G401.6 (cell line): ENCODE data around the gene PTX4.

Experiments used
- FAIRE-seq: peaks from 2 replicates; lab custom pipeline; 2012; peaks lifted over from hg19 to GRCh38; lab: Jason Lieb, UNC

PTX4 gene

DNA sequence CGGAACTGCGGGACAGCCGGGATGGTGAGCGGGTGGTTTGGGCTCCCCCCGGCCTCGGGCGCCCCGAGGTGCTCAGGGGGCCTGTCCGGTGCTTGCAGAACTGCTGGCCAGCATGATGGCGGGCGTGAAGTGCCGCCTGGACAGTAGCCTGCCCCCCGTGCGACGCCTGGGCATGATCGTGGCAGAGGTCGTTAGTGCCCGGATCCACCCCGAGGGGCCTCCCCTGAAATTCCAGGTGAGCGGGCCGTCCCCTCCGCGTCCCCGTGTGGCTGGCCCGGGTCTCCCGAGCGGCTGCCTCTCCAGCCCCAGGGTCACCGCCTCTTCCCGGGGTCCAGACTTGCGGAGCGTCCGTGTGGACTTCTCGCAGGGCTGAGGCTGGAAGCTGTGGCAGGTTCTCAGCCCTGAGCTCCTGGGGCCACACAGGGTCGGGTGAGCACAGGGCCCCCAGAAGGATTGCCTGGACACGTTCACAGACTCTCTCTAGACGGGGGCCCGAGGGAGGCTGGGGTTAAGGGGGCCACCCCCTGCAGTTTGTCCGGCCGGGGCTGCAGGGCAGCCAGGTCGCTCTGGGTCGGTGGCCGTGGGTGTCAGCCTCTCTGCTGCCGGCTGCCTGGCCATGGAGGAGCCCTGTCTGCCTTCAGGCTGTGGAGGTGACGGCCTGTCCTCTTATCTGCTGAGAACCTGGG, 11.9 kb upstream of the PTX4 start:
- no peak for FAIRE-seq

DNA sequence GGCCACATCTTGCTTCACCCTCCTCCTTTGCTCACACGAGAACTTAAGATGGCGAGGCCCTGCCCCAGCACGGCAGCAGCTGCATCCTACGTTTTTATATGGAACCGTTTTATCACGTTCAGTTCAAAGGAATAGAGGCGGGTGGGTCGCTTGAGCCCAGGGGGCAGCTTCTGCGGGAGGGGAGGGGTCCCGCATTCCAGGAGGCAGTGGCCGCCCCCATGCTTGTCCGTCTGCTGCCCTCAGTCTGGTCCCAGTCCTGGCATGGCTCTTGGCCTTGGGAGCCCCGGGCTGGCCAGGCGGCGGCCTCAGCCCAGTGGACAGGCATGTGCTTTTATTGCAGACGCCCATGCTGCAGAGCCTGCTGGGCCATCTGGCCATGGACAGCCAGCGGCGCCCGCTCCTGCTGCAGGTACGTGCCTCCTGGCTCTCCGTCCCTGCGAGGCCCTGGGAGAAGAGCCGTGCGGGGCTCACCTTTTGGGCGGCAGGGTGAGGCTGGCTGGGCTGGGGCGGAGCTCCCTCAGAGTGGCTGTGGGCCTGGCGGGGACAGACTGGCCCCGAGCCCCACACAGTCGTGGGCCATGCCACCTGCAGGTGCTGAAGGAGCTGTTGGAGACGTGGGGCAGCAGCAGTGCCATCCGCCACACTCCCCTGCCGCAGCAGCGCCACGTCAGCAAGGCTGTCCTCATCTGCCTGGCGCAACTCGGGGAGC, 11.2 kb upstream of the PTX4 start:
- FAIRE-seq: no peak

DNA sequence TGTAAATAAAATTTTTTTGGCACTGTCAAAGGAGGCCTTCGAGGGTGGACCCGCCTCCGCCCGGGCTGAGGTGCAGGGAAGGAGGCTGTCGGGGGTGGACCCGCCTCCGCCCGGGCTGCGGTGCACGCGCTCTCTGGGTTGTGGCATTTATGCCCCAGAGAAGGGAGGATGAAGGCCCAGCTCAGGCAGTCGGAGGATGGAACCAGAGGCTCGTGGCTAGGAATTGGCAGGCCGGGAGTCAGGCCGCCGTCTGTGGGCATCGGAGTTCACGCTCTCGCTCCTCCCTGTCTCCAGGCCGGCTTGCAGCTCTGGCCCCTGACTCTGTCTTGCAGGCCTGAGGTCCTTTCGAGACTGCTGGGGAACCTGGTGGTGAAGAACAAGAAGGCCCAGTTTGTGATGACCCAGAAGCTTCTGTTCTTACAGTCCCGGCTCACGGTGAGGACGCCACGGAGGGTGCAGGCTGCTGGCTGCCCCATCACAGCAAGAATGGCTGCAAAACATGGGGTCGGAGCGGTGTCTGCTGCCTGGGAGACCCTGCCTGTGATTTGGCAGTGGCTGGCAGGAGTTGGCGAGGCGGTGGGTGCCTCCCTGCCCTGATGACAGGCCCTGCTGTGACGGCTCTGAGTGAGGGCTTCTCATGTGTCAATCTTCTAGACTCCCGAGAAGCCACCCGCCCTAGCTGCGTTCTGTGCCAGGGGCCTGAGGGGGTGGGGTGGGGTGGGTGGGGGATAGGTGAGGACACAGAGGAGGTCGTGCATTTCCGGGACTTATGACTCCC, 10.3 kb upstream of the PTX4 start:
- no peak for FAIRE-seq

DNA sequence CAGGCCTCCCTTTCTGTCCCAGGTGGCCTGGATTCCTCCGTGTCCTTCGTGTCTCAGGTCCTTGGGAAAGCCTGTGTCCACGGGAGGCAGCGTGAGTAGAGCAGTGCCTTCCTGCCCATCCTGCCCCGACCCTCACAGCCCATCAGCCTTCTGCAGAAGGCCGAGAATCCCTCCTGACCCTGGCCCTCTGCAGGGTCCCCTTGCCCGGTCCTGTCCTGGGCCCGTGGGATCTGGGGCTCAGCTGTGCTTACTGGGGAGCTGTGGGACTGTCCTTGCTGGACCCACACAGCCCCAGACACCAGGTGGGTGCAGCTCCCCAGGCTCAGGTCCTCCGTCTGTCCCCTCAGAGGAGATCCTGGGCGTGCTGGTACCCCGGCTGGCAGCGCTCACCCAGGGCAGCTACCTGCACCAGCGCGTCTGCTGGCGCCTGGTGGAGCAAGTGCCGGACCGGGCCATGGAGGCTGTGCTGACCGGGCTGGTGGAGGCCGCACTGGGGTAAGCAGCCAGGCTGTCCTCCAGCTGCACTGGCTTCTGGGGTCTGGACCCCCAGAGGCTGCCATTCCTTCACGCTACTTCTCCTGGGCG, 8.4 kb upstream of the PTX4 start:
- FAIRE-seq: no peak

DNA sequence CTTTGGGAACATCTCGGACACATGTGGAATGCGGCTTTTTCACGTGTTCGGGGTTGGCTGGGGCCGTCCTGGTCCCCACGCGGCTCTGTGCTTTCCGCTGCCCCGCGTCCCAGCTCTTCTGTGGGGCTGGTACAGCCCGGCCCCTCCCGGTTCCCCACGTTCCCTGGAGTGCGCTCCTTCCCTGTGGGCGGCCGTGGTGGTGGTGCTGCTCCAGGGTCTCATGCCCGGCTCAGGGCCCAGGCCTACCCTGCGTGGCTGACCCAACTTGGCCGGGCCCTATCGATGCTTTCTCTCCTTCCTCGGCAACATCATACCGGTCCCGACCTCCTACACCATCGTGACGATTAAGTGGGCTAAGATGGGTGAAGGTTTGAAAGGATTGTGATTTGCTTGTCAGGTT, 7.7 kb upstream of the PTX4 start:
- no peak for FAIRE-seq

DNA sequence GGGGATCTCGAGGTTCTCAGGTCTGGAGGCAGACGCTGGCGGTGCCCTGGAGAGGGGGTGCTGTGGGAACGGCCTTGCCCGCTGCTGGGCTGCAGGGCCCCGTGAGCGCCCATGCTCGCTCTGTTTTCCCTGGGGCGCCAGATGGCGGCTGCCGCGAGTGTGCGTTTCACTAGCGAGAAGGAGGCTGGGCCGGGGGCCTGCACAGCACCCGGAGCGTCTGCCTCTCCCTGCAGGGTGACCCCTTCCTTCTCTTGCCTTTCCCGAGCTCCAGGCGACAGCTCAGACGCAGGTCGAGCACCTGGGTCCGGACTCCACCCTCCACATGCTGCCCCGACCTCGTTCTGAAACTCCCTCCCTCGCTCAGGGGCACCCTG, 7.1 kb upstream of the PTX4 start:
- no peak for FAIRE-seq

DNA sequence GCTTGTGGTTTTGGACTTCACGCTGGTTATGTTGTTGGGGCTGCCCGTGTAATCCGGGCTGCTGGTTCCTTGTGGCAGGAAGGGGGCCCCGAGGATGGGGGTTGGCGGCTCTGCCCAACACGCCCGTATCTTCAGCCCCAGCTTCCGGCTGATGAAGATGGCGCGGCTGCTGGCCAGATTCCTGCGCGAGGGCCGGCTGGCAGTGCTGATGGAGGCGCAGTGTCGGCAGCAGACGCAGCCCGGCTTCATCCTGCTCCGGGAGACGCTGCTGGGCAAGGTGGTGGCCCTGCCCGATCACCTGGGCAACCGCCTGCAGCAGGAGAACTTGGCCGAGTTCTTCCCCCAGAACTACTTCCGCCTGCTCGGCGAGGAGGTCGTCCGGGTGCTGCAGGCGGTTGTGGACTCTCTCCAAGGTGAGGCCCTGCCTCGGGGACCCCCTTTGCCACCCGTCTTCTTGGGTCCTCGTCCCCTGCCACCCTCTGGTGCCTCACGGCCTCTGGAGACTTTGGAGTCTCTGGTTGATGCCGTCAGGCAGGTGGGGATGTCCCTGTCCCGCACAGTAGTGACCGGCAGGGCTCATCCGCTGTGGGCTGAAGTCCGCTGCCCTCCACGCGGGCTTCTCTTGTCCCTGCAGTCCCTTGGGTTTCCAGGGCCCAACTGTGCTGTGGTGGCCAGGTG, 6.6 kb upstream of the PTX4 start:
- FAIRE-seq: no peak

DNA sequence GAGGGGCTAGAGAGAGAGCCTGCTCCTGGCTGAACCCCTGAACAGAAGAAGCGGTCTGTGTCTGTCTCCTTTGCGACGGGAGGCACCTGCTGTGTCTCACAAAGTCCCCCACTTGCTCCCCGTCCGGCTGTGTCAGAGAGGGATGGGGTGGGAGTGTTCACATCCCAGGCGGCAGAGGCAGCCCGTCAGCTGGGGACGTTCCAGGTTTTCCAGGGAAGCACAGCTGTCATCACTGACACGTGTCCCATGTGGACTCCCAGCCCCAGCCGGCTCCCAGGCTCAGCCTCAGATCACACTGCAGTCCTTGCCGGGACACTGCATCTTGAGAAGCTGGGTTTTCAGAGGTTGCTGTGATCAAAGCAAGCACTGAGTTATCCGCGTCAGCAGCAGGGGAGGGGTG, 6.0 kb upstream of the PTX4 start:
- no peak for FAIRE-seq

DNA sequence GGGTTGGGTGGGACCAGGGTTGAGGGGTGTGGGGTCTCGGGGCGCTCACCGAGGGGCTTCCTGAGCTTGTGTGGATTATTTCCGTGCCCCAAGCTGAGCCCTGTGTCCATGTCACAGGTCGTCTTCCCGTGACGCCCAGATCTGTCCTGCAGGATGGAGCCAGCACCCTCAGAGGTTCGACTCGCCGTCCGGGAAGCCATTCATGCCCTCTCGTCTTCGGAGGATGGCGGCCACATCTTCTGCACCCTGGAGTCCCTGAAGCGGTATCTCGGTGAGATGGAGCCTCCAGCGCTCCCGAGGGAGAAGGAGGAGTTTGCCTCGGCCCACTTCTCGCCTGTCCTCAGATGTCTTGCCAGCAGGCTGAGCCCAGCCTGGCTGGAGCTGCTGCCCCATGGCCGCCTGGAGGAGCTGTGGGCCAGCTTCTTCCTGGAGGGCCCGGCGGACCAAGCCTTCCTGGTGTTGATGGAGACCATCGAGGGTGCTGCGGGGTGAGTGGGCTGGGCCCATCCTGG, 5.4 kb upstream of the PTX4 start:
- no peak for FAIRE-seq

DNA sequence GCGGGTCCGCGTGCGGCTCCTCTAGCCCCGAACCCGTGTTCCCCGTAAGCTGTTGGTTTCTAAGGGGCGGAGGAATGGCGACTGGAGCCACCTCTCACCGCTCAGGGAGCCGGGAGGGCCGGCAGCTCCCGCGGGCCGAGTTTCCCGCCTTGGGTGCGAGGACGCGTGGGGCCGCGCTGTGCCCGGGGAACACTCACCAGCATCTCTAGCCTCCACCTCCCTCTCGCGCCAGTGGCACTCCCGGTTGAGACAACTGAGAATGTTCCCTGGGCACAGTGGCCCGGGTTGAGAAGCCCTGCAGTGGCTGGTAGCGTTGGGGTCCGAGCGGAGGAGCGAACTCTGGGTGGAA, 5.0 kb upstream of the PTX4 start:
- FAIRE-seq: no peak

DNA sequence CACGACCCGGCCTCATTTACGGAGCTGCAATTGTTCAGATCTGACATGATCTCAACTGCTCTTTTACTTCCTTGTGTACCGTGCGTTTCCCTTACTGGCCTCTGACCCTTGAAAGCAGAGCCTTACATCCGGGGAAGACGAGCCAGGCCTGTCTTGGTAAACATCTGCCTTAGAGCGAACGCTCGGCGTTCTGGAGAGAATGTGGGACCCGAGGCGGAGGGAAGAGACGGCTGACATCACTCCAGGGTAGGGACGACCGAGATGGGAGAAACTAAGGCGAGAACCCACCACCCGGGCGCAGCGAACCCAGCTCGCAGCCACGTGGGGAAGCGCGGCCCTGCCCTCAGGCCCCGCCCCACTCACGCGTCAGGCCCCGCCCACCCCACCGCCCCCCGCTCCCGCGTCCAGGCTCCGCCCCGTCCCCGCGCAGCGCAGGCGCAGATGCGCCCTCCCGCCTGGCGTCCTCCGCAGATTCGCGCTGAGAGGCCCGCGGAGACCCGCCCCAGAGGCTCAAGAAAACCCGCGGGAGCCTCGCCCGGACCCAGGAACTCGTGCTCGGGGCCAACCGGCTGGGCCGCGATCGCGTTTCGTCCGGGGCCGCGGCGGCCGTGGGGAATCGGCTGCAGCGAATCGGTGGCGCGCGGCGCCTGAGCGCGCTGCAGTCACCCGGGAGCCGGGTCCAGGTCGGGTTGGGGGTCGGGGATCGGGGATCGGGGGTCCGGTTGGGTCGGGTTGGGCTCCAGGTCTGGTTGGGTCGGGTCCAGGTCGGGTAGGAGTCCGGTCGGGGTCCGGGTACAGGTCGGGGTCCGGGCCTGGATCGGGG, 4.4 kb upstream of the PTX4 start, which contains the start of gene TELO2:
TELO2 (plus strand) TSS at position 438 of the 823 bp plus-strand sequence. CDS start 922 bp downstream, outside the sequence.
- FAIRE-seq: no peak

DNA sequence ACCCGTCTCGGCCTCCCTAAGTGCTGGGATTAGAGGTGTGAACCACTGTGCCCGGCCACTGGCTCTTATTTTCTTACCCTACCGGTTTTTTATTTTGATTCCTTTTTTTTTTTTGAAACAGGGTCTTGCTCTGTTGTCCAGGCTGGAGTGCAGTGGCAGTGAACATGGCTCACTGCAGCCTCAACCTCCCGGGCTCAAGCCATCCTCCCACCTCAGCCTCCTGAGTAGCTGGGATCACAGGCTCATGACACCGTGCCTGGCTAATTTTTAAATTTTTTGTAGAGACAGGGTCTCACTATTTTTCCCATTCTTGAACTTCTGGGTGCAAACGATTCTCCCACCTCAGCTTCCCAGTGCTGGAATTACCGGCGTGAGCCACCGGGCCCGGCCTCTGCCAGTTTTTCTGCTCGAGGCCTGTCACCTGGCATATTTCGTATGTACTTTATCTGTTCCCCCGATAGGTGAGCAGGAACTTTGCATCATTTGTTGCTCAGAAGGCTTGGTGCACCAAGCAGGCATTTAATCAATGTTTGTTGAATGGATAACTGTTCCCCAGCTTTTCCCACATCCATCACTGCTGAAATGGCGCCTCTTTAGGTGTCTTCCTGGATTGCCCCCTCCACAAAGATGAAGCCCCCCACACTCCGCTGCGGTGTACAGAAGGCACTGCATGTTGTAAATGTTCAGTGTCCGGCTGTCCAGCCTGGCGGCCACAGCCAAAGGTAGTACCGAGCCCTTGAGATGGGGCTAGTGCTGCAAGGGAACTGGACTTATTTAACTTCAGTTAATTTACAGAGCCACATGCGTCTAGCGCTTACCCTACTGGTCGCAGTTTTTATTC, 3.6 kb upstream of the PTX4 start:
- FAIRE-seq: no peak

DNA sequence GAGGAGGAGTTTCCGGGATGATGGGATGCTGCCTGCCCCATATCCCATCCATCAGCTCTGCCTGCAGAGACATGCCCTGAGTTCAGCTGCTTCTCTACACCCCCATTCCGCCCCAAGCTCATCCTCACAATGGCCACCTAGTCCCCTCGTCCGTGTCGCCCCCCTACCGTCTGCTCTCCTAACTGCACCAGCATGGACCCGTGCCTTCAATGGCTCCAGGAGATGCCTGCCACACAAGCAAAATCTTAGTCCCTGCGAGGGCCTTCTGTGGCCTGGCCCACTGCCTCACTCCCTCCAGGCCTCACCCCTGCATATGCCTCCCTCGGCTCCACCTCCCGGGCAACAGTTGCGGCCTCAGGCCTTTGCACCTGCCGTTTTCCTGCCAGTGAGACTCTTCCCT, 2.6 kb upstream of the PTX4 start:
- FAIRE-seq: no peak

DNA sequence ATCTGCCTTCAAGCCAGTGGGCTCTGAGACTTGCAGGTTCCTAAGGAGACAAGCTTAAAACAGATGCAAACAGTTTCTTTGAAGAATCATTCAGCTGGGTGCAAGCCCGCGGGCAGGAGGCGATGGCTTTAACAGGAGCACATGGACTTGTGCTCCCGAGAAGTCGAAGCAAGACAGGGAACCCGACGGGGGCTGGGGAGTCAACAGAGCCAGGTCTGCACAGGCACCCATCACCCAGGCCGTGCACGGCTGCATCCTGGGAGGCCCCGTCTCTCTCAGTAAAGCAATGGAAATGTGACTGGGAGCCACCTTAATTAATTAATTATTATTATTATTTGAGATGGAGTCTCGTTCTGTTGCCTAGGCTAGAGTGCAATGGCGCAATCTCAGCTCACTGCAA, 333 bp upstream of the PTX4 start:
- FAIRE-seq: no peak

DNA sequence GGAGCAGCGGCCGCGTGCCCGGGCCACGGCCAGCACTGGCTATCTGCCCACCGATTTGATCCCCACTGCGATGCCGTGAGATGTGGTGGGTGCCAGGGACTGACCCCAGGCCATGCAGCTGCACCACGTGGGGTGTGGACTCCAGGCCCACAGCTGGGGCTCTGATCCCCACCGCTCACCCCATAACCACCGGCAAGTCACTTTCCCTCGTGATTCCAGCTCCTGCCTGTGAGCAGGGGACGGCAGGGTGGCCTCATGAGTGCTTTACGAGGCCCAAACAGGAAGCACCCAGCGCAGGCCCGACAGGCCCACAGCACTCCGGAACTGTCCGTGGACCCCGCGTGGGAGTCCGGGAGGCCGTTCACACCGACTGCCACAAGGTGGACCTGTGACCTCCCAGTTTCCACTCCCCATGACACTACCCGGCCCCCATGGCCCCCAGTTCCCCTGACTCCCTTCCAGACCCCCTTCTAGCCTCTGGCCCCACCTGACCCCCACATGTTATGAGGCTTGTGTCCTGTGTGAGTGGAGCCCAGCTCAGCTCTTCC, 616 bp downstream of the PTX4 start:
- FAIRE-seq: no peak

DNA sequence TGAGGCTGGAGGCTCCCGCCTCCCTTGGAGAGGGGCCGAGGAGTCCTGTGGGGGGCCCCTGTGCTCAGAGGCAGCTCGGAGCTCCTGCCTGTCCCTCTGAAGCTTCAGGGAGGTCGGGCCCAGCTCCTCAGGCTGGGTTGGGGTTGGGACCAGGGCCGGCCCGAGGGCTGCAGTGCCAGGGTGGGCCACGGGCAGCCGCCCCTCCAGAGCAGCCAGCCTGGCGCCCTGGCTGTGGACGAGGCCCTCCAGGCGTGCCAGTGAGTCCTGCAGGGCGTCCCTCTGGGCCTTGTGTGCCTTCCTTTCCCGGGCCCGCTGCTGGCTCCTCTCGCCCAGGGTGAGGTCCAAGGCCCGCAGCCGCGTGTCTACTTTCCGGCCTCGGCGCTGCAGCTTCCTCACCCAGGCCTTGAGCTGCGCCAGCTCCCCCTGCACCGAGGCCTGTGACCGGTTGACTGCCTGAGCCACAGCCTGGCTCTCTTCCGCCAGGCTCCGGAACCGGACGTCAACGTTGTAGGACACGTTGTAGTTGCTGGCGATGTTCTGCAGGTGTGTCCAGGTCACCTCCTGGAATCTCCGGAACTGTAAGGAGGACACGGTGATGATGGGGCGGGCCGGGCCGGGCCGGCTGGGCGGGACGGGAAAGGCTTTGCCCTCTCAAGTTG, 1.2 kb downstream of the PTX4 start:
- FAIRE-seq: no peak

DNA sequence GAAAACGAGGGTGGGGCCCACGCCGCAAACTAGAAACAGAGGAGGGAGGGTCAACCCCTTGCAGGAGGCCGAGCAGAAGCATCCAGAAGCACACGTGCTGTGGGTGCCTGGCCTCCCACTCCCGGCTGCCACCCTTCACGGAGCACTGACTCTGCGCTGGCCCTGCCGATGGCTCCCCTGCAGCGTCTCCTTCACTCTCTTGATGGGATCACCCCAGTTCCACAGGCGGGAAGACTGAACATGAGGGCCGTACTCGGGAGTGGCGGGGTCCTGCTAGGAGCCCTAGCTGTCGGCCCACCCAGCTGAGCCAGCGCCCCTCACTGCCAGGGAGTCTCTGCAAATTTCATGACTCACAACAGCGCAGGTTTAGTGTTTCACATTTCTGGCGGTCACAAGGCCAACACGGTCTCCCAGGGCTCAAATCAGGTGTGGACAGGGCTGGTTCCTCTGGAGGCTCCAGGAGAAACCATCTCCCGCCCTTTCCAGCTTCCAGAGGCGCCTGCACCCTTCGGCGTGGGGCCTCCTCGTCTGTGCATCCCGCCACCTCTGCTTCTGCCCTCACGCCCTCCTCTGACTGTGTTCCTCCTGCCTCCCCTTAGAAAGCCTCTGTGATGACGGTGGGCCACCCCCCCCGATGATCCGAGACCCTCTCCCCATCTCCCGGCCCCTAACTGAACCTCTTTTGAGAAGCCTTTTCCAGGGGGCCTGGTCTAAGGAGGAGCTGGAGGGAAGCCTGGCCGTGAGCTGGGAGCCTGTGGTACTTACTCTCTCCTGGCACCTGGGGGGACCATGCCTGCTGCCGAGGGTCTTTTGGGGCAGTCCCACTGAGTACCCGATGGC, 2.0 kb downstream of the PTX4 start:
- FAIRE-seq: no peak

DNA sequence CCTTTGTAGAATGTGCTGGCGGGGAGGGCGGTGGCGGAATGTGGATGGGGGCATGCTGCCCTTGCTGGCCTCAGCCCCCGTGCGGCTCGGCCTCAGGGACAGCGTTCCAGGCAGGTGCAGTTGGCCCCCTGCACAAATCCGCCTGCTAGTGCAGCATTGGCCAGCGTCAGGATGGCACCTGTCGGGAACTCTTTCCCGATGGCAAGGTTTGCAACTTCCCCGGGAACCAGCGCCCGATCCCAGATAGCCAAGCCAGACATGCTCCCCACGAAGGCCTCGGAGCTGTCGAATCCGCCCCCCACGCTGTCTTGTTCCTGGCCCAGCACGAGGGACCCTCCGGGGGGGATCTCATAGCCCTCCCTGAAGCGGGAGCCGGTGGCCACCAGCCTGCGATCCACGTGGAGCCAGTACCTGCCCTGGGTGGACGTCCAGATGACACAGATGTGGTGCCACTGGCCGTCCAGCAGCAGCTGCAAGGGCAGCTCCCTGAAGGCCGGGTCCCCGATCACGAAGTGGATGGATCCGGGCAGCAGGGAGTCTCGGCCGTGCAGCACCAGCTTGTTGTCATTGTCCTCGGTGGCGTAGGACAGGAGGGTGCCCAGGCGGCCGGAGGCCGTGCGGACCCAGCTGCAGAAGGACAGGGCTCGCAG, 2.8 kb downstream of the PTX4 start:
- no peak for FAIRE-seq
